Neural crest cell (in vitro differentiated cells): ENCODE data around the gene CFAP100. TPM values are rescaled to one million over a fixed set of nuclear protein-coding genes. Genes with fewer than 3 reads are reported as not detected.
A peak's percentile ranks its signal among the peaks of the same experiment; 100 is the strongest.

Source experiments
- DNase-seq: peaks from one replicate; pipeline ENCODE4 v3.0.0; 2021; ENCODE audit warnings: low read depth, mixed read lengths, low spot score
- H3K27ac Mint-ChIP-seq: one replicate; pipeline ENCODE4 v1.8.0; 2021; ENCODE audit warnings: mild to moderate bottlenecking, mixed read lengths; ENCODE audit not compliant: unreplicated experiment
- H3K27me3 Mint-ChIP-seq: 2 replicates; pipeline ENCODE4 v1.8.0; 2021; ENCODE audit warnings: low read depth, mild to moderate bottlenecking, mixed read lengths
- H3K36me3 Mint-ChIP-seq: 2 replicates; pipeline ENCODE4 v1.8.0; 2021; ENCODE audit warnings: low read depth, mild to moderate bottlenecking, mixed read lengths
- H3K4me1 Mint-ChIP-seq: 2 replicates; pipeline ENCODE4 v1.8.0; 2021; ENCODE audit warnings: mixed read lengths
- H3K4me3 Mint-ChIP-seq: one replicate; pipeline ENCODE4 v1.8.0; 2021; ENCODE audit warnings: mild to moderate bottlenecking, mixed read lengths
- H3K9me3 Mint-ChIP-seq: 2 replicates; pipeline ENCODE4 v1.8.0; 2021; ENCODE audit warnings: mixed read lengths
- total RNA-seq: library from RNA; stranded (reverse); gene quantifications from 2 replicates; pipeline ENCODE4 v1.2.1, GENCODE V29; 2021
- TF ChIP-seq, protein P1 (sequence below): fragments of 200-600 bp; sonication (generic); conservative IDR thresholded peaks from 2 replicates; pipeline ENCODE4 v1.5.0; 2021; ENCODE audit warnings: antibody characterized with exemption, mild to moderate bottlenecking

Gene CFAP100
- total RNA-seq, 1 donor from 2014 or later = 1.7 TPM

DNA sequence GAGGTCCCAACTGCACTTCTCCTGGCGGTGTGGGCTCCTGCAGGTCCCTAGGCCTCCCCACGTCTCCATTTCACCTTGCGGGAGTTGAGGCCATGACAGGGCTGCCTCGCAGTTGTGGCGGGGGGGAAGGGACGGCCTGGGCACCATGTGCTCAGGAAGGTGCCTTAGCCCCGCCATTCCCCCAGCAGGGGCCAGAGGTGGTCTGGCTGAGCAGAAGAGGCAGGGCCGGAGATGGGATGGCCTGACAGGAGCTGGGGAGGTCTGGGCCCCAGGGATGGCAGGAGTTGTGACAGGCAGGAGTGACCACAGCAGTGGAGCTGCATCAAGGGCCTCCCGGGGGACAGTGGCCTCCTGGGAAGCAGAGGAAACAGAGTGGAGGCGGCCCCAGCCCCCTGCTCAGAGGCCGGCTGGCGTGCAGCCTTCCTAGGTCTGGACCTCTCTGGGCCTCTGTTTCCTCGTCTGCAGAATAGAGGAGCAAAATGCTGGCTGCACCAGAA is 18.8 kb upstream of the CFAP100 start:
- DNase-seq = no peak
- H3K4me1 Mint-ChIP-seq = peaks cover 23% of the 10 kb centered on the region
- no peaks in the 10 kb centered on the region for H3K9me3 Mint-ChIP-seq
- no peaks in the 10 kb centered on the region for H3K36me3 Mint-ChIP-seq
- H3K4me3 Mint-ChIP-seq = no peak overlapping the region
- H3K27me3 Mint-ChIP-seq = no peaks in the 10 kb centered on the region
- no peak overlapping the region for H3K27ac Mint-ChIP-seq
- TF ChIP-seq, protein P1, sequence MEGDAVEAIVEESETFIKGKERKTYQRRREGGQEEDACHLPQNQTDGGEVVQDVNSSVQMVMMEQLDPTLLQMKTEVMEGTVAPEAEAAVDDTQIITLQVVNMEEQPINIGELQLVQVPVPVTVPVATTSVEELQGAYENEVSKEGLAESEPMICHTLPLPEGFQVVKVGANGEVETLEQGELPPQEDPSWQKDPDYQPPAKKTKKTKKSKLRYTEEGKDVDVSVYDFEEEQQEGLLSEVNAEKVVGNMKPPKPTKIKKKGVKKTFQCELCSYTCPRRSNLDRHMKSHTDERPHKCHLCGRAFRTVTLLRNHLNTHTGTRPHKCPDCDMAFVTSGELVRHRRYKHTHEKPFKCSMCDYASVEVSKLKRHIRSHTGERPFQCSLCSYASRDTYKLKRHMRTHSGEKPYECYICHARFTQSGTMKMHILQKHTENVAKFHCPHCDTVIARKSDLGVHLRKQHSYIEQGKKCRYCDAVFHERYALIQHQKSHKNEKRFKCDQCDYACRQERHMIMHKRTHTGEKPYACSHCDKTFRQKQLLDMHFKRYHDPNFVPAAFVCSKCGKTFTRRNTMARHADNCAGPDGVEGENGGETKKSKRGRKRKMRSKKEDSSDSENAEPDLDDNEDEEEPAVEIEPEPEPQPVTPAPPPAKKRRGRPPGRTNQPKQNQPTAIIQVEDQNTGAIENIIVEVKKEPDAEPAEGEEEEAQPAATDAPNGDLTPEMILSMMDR = no peak

GRCh38 chr3:126376444-126376843 is 18.3 kb upstream of the CFAP100 start:
- TF ChIP-seq, protein P1 = no peak
- no peak overlapping the region for H3K4me3 Mint-ChIP-seq
- peaks cover 23% of the 10 kb centered on the region for H3K4me1 Mint-ChIP-seq
- no peak overlapping the region for H3K27ac Mint-ChIP-seq
- no peaks in the 10 kb centered on the region for H3K27me3 Mint-ChIP-seq
- no peaks in the 10 kb centered on the region for H3K9me3 Mint-ChIP-seq
- no peaks in the 10 kb centered on the region for H3K36me3 Mint-ChIP-seq
- DNase-seq = no peak

GRCh38 chr3:126377211-126377610 is 17.5 kb upstream of the CFAP100 start:
- TF ChIP-seq, protein P1 = no peak
- Mint-ChIP-seq H3K4me3 (no peak overlapping the region), H3K9me3 (no peaks in the 10 kb centered on the region), H3K27me3 (no peaks in the 10 kb centered on the region), H3K36me3 (no peaks in the 10 kb centered on the region), H3K27ac (no peak overlapping the region), H3K4me1 (peaks cover 23% of the 10 kb centered on the region)
- no peak for DNase-seq

GRCh38 chr3:126378341-126378751 is 16.4 kb upstream of the CFAP100 start:
- Mint-ChIP-seq H3K27me3 (no peaks in the 10 kb centered on the region), H3K4me3 (no peak overlapping the region), H3K27ac (peak overlapping the region; percentile 27), H3K36me3 (no peaks in the 10 kb centered on the region), H3K4me1 (peaks cover 23% of the 10 kb centered on the region), H3K9me3 (no peaks in the 10 kb centered on the region)
- TF ChIP-seq, protein P1 = no peak
- no peak for DNase-seq

- Mint-ChIP-seq H3K4me3 (no peak overlapping the region), H3K4me1 (peaks cover 16% of the 10 kb centered on the region), H3K36me3 (no peaks in the 10 kb centered on the region), H3K27me3 (no peaks in the 10 kb centered on the region), H3K27ac (peak overlapping the region; percentile 84), H3K9me3 (no peaks in the 10 kb centered on the region)
- DNase-seq = no peak
- TF ChIP-seq, protein P1 = no peak
Observed at GRCh38 chr3:126380011-126380768, 14.5 kb upstream of the CFAP100 start.
